ENCODE measurements around the gene API5.
A peak's percentile ranks its signal among the peaks of the same experiment; 100 is the strongest.

Gene API5

DNA sequence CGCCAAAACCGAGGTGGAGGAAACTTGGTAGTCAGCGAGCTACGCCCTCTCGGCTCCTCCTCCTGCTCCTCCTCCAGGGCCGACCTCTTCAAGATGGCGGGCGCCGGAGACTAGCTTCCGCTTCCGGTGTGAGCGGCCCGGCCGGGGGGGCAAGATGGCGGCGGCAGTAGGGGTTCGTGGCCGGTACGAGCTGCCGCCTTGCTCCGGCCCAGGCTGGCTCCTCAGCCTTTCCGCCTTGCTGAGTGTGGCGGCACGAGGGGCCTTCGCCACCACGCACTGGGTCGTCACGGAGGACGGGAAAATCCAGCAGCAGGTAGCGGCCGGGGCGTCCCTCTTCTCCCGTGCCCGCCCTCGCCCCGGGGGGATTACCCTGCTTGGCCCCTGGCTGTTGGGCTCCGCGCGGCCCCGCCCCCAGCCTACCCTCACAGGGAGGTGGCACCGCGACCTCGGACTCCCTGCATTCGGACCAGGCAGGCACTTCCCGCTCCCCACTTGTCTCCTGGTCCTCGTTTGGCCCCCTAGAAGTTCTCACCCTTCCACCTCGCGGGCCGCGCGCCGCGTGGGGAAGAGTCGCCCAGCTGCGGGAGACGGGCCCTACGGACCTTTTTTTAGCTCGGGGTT, 47.1 kb downstream of the API5 start, which contains the start of gene TTC17:
Gene TTC17, plus strand, starts transcription at position 120 of the 621 bp plus-strand sequence. Its CDS starts 35 bp downstream, at position 155.
- FAIRE-seq: peak; percentile 94
- peak; percentile 80 for DNase-seq (ENCODE audit: extremely low spot score, insufficient read length, low read depth)

DNA sequence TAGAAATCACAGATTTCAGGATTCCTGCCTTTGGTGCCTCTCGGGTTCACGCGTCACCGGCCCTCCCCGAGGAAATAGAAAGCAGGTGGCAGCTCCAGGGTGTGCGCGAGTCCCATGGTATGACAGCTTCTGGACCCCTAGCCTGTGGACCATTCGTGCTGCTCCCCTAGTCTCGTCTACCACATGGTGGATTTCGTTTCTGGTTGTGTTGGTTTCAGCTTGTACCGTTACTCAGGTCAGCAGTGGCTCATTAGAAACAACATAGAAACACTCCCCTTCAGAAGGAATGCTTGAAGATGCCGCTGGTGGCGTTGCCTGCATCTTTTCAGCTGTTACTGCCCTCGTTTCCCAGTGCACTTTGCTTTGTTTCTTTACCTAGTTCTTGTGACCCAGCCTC, 47.6 kb downstream of the API5 start:
- FAIRE-seq: peak; percentile 81
- peak; percentile 4 for DNase-seq (ENCODE audit: extremely low spot score, insufficient read length, low read depth)

DNA sequence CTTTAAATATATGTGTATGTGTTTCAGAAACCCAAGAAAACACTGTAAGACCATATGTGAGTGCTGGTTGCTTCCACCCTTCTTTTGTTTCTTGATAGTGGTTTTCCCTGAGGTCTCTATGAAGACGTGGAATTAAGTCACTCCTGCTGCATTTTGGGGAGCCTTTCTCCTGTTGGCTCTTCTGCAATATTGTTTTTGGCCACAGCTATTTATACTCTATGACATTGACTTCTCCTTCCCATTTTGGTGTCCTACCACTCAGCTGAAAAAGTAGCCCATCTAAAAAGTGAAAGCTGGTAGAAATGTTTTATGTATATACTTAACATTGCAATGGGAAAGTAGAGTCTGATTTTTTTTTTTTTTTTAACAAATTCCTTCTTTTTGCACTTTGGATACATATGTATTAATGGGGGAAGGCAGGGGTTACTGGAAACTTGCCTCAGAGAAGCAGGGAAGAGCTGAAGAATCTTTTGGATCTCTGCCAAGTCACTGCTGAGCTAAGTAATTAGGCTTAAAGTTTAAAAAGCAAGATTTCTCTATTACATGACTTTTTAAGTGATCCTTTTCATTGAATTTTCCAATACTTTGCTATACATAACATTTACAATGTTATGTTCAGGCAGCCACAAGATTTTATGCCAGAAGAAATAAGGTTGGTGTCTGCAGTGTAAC, 48.7 kb downstream of the API5 start:
- DNase-seq (ENCODE audit: extremely low spot score, insufficient read length, low read depth): no peak
- no peak for FAIRE-seq

DNA sequence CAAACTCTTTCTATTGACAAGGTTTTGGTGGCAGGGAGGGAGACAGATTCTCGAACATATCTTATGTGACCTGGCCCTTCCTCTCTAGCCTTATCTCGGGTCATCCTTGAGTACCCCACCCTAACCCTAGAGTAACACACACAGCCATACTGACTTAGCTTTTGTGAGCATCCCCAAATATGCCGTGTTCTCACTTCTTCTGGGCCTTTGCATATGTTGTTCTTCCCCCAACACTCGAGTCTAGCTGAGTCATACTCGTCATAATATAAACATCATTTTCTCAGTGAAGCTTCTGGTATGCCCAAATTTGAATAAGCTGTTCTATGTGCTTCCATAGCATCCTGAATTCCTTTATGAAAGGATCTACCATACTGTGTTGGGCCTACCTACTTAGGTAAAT, 54.9 kb downstream of the API5 start:
- DNase-seq (ENCODE audit: extremely low spot score, insufficient read length, low read depth) (no peak), FAIRE-seq (no peak)

DNA sequence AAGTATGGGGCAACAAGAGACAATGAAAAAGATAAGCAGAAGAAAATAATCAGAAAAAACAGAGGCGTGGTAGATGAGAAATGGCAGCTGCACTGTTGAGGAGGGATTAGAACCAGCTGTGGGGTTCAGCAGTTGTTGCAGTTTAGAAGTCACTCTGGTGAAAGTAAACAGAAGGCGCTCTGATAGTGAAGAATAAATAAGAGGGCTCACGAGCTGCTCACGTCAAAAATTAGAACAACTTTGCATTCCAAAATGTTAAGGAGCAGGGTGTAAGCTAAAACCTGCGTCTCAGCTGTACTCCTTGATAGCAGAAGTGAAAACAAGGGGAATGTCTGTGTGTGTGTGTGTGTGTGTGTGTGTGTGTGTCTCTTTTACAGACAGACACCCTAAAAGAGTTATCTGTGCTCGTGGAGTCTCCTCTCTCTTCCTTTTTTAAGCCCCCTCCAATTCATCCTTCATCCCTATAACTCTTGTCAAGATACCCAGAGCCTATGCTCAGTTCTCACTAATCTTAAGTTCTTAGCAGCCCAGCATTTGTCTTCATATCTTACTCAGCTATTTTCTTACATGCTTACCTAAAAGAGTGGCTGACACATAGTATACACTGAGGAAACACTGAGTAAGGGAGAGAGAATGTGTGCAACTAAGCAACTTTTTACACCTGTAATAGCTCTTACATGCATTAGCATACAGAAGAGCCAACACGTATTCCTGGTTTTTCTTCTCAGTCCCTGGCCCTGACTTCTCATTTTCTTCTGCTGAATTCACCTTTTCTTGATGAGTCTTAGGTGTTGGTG, 55.8 kb downstream of the API5 start:
- no peak for DNase-seq (ENCODE audit: extremely low spot score, insufficient read length, low read depth)
- FAIRE-seq: no peak

DNA sequence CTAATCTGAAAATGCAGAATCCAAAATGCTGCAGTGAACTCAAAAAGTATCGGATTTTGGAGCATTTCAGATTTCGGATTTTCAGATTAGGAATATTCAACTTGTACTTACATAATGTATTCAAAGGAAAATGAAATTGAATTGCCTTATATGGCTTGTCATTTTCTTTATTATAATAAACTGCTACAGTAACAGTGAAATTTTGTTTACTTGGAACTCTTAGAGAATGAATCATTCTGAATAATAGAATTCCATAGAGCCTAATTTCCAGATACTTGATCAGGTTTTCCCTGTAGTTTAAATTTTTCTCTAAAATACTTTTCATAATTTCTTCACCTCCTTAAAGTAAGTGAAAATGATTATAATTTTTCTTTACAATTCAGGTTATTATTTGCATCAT, 64.3 kb downstream of the API5 start:
- DNase-seq (ENCODE audit: extremely low spot score, insufficient read length, low read depth): no peak

DNA sequence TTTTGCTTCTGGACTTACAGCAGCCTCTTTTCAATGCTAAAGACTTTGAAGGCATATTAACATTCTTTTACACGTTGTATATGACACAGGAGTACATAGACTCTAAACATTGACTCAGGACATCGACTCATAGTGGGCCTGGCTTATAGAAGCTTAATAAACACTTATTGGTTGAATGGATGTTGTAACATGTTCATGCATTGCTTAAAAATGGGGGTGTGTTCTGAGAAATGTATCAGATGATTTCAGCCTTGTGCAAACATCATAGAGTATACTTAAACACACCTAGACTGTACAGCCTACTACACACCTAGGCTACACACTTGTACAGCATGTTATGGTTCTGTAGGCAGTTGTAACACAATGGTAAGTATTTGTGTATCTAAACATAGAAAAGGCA, 64.8 kb downstream of the API5 start:
- DNase-seq (ENCODE audit: extremely low spot score, insufficient read length, low read depth) (no peak), FAIRE-seq (no peak)

More for the DNA sequence above, 64.3 kb downstream of the API5 start:
- FAIRE-seq: no peak

DNA sequence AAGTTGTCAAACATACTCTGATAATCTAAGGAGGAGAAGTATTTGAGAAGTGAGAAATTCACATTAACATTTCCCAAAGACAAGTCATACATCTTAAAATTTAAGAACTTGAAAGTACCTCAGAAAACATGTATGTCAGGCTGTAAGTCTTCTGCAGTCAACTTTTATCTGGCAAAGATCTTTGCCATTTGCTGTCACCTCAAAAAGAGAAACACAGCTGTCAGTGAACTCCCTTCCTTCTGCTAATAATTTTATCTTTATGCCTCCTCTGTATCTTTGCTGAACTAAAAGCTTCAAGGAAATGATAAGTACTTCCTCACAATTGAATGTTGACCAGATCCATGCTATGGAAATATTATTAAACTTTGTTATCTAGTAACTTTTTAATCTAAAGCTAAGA, 65.6 kb downstream of the API5 start:
- FAIRE-seq: no peak
- DNase-seq (ENCODE audit: extremely low spot score, insufficient read length, low read depth): no peak

DNA sequence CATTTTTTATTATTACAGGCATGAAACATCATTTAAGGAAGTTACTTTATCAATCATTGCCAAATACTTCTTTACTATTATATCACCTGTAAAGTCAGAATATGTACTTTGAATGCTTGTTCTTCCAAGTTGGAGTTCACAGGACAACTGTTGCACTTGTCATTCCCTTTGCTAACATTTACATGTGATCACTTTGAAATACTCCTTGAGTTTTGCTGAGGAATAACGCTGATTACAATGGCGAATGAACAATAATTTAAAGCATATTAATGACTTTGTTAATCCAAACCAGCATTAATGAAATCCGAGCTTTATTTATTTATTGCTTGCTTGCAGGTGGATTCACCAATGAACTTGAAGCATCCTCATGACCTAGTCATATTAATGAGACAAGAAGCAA, 67.1 kb downstream of the API5 start:
- FAIRE-seq (no peak), DNase-seq (ENCODE audit: extremely low spot score, insufficient read length, low read depth) (no peak)

DNA sequence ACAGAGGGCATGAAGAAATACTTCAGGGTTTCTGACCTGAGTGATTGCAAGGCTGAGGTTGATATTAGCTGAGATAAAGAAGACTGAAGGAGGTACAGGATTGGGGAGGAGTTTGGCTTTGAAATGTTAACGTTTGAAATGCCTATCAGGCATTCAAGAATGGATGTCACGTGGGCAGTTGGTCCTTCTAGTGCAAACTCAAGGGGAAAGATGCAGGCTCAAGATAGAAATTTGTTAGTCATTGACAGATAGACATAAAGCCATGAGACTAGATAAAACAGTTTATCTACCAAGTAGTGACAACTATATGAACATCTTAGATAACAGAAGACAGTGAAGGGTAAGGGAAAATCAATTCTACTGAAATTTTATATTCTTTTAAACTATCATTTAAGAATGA, 70.0 kb downstream of the API5 start:
- no peak for FAIRE-seq
- DNase-seq (ENCODE audit: extremely low spot score, insufficient read length, low read depth): no peak

DNA sequence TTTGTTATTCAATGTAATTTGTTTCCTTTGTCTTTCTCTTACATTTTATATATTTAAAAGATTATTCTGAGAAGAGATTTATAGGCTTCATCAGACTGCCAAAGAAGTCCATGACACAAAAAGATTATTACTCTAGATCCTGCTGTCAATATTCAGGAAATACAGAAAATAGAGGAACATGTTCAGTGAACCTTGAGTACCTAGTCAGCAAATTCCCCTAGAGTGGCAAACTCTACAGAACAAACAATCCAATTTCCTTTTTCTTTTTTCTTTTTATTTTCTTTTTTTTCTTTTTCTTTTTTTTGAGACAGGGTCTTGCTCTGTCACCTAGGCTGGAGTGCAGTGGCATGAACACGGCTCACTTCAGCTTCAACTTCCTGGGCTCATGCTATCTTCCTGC, 70.8 kb downstream of the API5 start:
- DNase-seq (ENCODE audit: extremely low spot score, insufficient read length, low read depth) (no peak), FAIRE-seq (no peak)

DNA sequence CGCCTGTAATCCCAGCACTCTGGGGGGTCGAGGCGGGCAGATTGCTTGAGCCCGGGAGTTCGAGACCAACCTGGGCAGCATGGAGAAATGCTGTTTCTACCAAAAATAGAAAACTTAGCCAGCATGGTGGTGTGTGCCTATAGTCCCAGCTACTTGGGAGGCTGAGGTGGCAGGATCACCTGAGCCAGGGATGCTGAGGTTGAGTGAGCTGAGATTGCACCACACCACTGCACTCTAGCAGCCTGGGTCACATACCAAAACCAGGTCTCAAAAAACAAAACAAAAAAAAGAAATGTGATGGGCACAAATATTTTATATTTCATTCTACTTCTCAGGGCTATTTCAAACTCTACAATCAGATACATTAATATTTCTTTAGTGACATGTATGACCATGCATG, 72.6 kb downstream of the API5 start:
- DNase-seq (ENCODE audit: extremely low spot score, insufficient read length, low read depth) (no peak), FAIRE-seq (no peak)

DNA sequence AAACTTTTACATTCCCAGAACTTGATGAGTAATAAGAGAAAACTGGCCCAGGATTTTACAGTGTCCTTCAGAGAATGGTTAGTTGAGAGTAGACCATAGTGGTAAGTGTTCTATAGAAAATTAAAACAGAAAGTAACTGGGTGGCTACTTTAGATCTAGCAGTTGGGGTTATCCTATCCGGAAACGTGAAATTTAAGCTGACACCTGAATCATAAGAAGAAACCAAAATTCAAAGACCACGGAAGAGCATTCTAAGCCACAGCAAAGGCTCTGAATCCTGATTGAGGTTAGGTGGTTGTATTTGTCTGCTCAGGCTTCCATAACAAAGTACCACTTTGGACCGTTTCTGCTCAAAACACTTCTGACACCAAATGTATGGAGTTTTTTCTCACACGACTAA, 80.9 kb downstream of the API5 start:
- FAIRE-seq (no peak), DNase-seq (ENCODE audit: extremely low spot score, insufficient read length, low read depth) (no peak)

DNA sequence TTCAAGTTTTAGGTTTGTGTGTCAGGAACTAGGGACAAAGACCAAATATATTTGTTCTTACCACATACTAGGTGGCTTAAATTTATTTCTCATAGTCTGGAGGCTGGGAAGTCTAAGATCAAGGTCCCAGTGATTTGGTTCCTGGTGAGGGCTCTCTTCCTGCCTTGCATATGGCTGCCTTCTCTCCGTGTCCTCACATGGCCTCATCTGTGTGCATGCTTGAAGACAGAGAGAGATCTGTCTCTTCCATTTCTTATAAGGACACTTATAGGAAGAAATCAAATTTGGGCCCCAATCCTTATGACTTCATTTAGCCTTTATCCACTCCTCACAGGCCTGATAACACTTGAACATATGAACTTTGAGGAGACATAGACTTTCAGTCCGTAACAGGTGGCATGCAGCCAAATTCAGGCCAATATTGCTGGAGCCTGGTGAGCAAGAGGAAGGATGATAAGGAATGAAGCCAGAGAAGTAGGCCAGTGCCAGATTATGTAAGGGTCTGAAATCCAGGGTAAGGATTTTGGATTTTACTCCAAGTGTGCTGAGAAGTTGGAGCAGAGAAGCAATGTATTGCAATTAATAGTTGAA, 82.1 kb downstream of the API5 start:
- no peak for DNase-seq (ENCODE audit: extremely low spot score, insufficient read length, low read depth)
- FAIRE-seq: no peak
